Right lobe of liver (tissue), 6 donors: ENCODE results near the gene ARID5B. TPM values are rescaled to one million over a fixed set of nuclear protein-coding genes. Genes with fewer than 3 reads are reported as not detected.
A peak's percentile ranks its signal among the peaks of the same experiment; 100 is the strongest.

ENCODE experiments used
- ATAC-seq, 4 donors: fragments of 200-7000 bp; cut with Tn5 transposase; one replicate each; pipeline ENCODE4 v1.9.1; 2020; ENCODE audit warnings: mild to moderate bottlenecking in 4 of 4, moderate library complexity in 4 of 4
- DNase-seq, 3 donors: peaks; one replicate each; pipeline ENCODE4 v3.0.0-alpha.2; 2020
- H3K27ac ChIP-seq, 3 donors: fragments of 200-600 bp; one replicate each; pipeline ENCODE4 v1.8.0; 2022
- H3K27me3 ChIP-seq, 2 donors: fragments of 200-600 bp; one replicate each; pipeline ENCODE4 v1.8.0; 2022
- H3K36me3 ChIP-seq, 4 donors: fragments of 200-600 bp; sonication (generic) in 1 of 4; one replicate each; pipeline versions ENCODE4 v1.5.1 to v1.8.0; 2017 to 2022; ENCODE audit warnings: control low read depth in 1 of 4
- H3K4me1 ChIP-seq, 4 donors: fragments of 200-600 bp; sonication (generic) in 1 of 4; one replicate each; pipeline versions ENCODE4 v1.5.1 to v1.8.0; 2017 to 2022; ENCODE audit warnings: control low read depth in 1 of 4
- H3K4me3 ChIP-seq, 3 donors: fragments of 200-600 bp; one replicate each; pipeline ENCODE4 v1.8.0; 2022
- H3K9me3 ChIP-seq, 4 donors: fragments of 200-600 bp; sonication (generic) in 1 of 4; one replicate each; pipeline versions ENCODE4 v1.5.1 to v1.8.0; 2017 to 2022; ENCODE audit warnings: control low read depth in 1 of 4
- CTCF ChIP-seq, 4 donors: fragments of 200-600 bp in 3 of 4; fragments of 450-650 bp in 1 of 4; IDR thresholded peaks; one replicate each; pipeline versions ENCODE4 v1.5.1 to v1.8.0; 2016 to 2022; ENCODE audit warnings: antibody characterized with exemption in 4 of 4, mild to moderate bottlenecking in 2 of 4
- POLR2A ChIP-seq: fragments of 450-650 bp; IDR thresholded peaks from one replicate; pipeline ENCODE4 v1.6.1; 2017; ENCODE audit warnings: antibody characterized with exemption, mild to moderate bottlenecking
- WGBS: methylation state at CpG from one replicate; pipeline ENCODE4 v1.1.6; 2018; ENCODE audit warnings: low coverage, low lambda C conversion rate; ENCODE audit not compliant: insufficient coverage; ENCODE audit errors: missing lambda C conversion rate; 5-methylcytosine and 5-hydroxymethylcytosine counted together
- intact Hi-C, 2 donors: fragments of 100-400 bp; cut with DNase I; formaldehyde crosslinking; loops; one replicate each; pipeline versions ENCODE4 v1.11.2 to v1.14.1; 2022
- total RNA-seq, 6 experiments: library from RNA; depleted of rRNA in 2 of 6; stranded (reverse); fragments of >200 nt in 2 of 6; fragmentation: NEBNext Ultra II Directional in 3 of 6; extraction: Animal tissue kit (Norgen Biotek cat#: 25700) in 3 of 6; gene quantifications; one replicate each; pipeline versions ENCODE4 v1.1.0 to v1.2.4, GENCODE V29; 2016 to 2023
- donor health status: DM: no; HTN: yes; CAD: no.
- donor health status: DM: no; HTN: no; CAD: no.
- donor health status: DM: no; HTN: no; CAD: no.
- donor health status: DM: no; HTN: yes; CAD: no.
- donor health status: DM: no; HTN: yes; CAD: no.

The ARID5B gene
- total RNA-seq, 6 experiments from 2014 or later: 2.7 to 10.5 (median 5.3) TPM

GRCh38 chr10:61942604-61943461 lies 41.3 kb downstream of the ARID5B start:
- no peak for DNase-seq
- 26% methylated on average over 5 of the region's 5 CpGs for WGBS
- H3K27ac ChIP-seq: peak overlapping the region; percentile 78 to 89 (median 84)
- ATAC-seq: peak; percentile 63 to 80 (median 74)
- H3K36me3 ChIP-seq: no peaks in the 10 kb centered on the region
- intact Hi-C loops: no loop called here
- no peaks in the 10 kb centered on the region for H3K27me3 ChIP-seq
- TF ChIP-seq POLR2A (no peak), CTCF (IDR thresholded peaks at IDR 0.05) (no peak)
- H3K4me1 ChIP-seq: peaks cover 0 to 17% (median 0%) of the 10 kb centered on the region in 4 donors
- no peaks in the 10 kb centered on the region for H3K9me3 ChIP-seq
- peak overlapping the region; percentile 4 to 25 (median 17) for H3K4me3 ChIP-seq

GRCh38 chr10:61943674-61944378 lies 42.3 kb downstream of the ARID5B start:
- TF ChIP-seq CTCF (IDR thresholded peaks at IDR 0.05): peak; percentile 14 to 37 (median 24)
- TF ChIP-seq POLR2A: no peak
- no peaks in the 10 kb centered on the region for H3K36me3 ChIP-seq
- peak overlapping the region; percentile 78 to 89 (median 84) for H3K27ac ChIP-seq
- intact Hi-C loops: no loop called here
- WGBS: 13% methylated on average over 1 of the region's 1 CpG
- H3K4me1 ChIP-seq: peaks cover 0 to 11% (median 0%) of the 10 kb centered on the region in 4 donors
- DNase-seq: no peak
- peak overlapping the region; percentile 4 to 25 (median 17) for H3K4me3 ChIP-seq
- ATAC-seq: peak; percentile 71 to 87 (median 80)
- no peaks in the 10 kb centered on the region for H3K27me3 ChIP-seq
- no peaks in the 10 kb centered on the region for H3K9me3 ChIP-seq

GRCh38 chr10:61944410-61945147 lies 43.1 kb downstream of the ARID5B start:
- ATAC-seq (no peak), DNase-seq (no peak)
- Histone ChIP-seq H3K4me1 (peaks cover 0 to 11% (median 0%) of the 10 kb centered on the region in 4 donors), H3K36me3 (no peaks in the 10 kb centered on the region), H3K27ac (peak overlapping the region in 2 of 3 donors; percentile 84 to 89), H3K9me3 (no peaks in the 10 kb centered on the region), H3K27me3 (no peaks in the 10 kb centered on the region), H3K4me3 (no peak overlapping the region)
- no peak for TF ChIP-seq POLR2A
- TF ChIP-seq CTCF (IDR thresholded peaks at IDR 0.05): no peak
- WGBS: 62% methylated on average over 1 of the region's 1 CpG
- intact Hi-C loops: no loop called here

- Histone ChIP-seq H3K9me3 (no peaks in the 10 kb centered on the region), H3K4me3 (no peak overlapping the region), H3K4me1 (peaks cover 0 to 6% (median 4%) of the 10 kb centered on the region in 4 donors), H3K27ac (no peak overlapping the region), H3K27me3 (no peaks in the 10 kb centered on the region), H3K36me3 (no peaks in the 10 kb centered on the region)
- ATAC-seq: no peak
- TF ChIP-seq CTCF (IDR thresholded peaks at IDR 0.05) (no peak), POLR2A (no peak)
- DNase-seq: no peak
- WGBS: 97% methylated on average over 2 of the region's 2 CpGs
- intact Hi-C loops: no loop called here
These were observed 48.2 kb downstream of the ARID5B start for GRCh38 chr10:61949687-61950086.
